MM.1S (cell line): ENCODE data around the gene RBM42.

Experiments
- DNase-seq: peaks from one replicate; pipeline ENCODE4 v3.0.0-alpha.2; 2015
- H2AFZ ChIP-seq: fragments of 300-600 bp; sonication (generic); 2 replicates; pipeline ENCODE4 v1.6.0; 2016; ENCODE audit warnings: antibody characterized with exemption, low read length
- H3F3A ChIP-seq: fragments of 300-600 bp; sonication (generic); 2 replicates; pipeline ENCODE4 v1.6.1; 2016; ENCODE audit warnings: mild to moderate bottlenecking, antibody characterized with exemption, low read length, moderate library complexity, mixed read lengths; ENCODE audit not compliant: insufficient read depth
- H3K27ac ChIP-seq: fragments of 300-600 bp; sonication (generic); 2 replicates; pipeline ENCODE4 v1.5.1; 2016; ENCODE audit warnings: mild to moderate bottlenecking, low read length
- H3K27me3 ChIP-seq: fragments of 300-600 bp; sonication (generic); replicated peaks from 2 replicates; pipeline ENCODE4 v1.6.0; 2016; ENCODE audit warnings: low read length; ENCODE audit not compliant: insufficient read depth
- H3K36me3 ChIP-seq: fragments of 300-600 bp; sonication (generic); replicated peaks from 2 replicates; pipeline ENCODE4 v1.6.1; 2016; ENCODE audit warnings: mild to moderate bottlenecking, low read length, mixed read lengths; ENCODE audit not compliant: insufficient read depth
- H3K4me1 ChIP-seq: fragments of 300-600 bp; sonication (generic); 2 replicates; pipeline ENCODE4 v1.6.1; 2016; ENCODE audit warnings: low read length, mixed read lengths
- H3K4me2 ChIP-seq: fragments of 300-600 bp; sonication (generic); 2 replicates; pipeline ENCODE4 v1.6.0; 2016; ENCODE audit warnings: low read depth, low read length
- H3K4me3 ChIP-seq: fragments of 300-600 bp; sonication (generic); 2 replicates; pipeline ENCODE4 v1.5.1; 2016; ENCODE audit warnings: low read length, mixed read lengths
- H3K79me2 ChIP-seq: fragments of 300-600 bp; sonication (generic); 2 replicates; pipeline ENCODE4 v1.6.1; 2016; ENCODE audit warnings: mixed run types, low read length, mixed read lengths
- H3K9ac ChIP-seq: fragments of 300-600 bp; sonication (generic); 2 replicates; pipeline ENCODE4 v1.6.1; 2016; ENCODE audit warnings: low read length, mixed read lengths
- H3K9me2 ChIP-seq: fragments of 300-600 bp; sonication (generic); replicated peaks from 2 replicates; pipeline ENCODE4 v1.6.1; 2016; ENCODE audit warnings: mild to moderate bottlenecking, low read length, mixed read lengths; ENCODE audit not compliant: insufficient read depth
- H3K9me3 ChIP-seq: fragments of 300-600 bp; sonication (generic); replicated peaks from 2 replicates; pipeline ENCODE4 v1.6.1; 2016; ENCODE audit warnings: mild to moderate bottlenecking, low read length, mixed read lengths; ENCODE audit not compliant: insufficient read depth
- H4K20me1 ChIP-seq: fragments of 300-600 bp; sonication (generic); 2 replicates; pipeline ENCODE4 v1.6.1; 2016; ENCODE audit warnings: mild to moderate bottlenecking, low read length, moderate library complexity, mixed read lengths; ENCODE audit not compliant: insufficient read depth
- EZH2 ChIP-seq: fragments of 300-600 bp; sonication (generic); optimal IDR thresholded peaks from 2 replicates; pipeline ENCODE3; 2017; ENCODE audit warnings: low read depth, mild to moderate bottlenecking, antibody characterized with exemption, low read length, mixed read lengths
- EZH2phosphoT487 ChIP-seq: fragments of 300-600 bp; sonication (generic); IDR thresholded peaks from 2 replicates; pipeline ENCODE4 v1.6.1; 2018; ENCODE audit warnings: antibody characterized with exemption, low read length
- TF ChIP-seq, protein P1 (sequence below): fragments of 300-600 bp; sonication (generic); IDR thresholded peaks from 2 replicates; pipeline ENCODE4 v1.5.1; 2016; ENCODE audit warnings: antibody characterized with exemption, low read length, mixed read lengths

Gene RBM42, protein sequence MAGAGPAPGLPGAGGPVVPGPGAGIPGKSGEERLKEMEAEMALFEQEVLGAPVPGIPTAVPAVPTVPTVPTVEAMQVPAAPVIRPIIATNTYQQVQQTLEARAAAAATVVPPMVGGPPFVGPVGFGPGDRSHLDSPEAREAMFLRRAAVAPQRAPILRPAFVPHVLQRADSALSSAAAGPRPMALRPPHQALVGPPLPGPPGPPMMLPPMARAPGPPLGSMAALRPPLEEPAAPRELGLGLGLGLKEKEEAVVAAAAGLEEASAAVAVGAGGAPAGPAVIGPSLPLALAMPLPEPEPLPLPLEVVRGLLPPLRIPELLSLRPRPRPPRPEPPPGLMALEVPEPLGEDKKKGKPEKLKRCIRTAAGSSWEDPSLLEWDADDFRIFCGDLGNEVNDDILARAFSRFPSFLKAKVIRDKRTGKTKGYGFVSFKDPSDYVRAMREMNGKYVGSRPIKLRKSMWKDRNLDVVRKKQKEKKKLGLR

DNA sequence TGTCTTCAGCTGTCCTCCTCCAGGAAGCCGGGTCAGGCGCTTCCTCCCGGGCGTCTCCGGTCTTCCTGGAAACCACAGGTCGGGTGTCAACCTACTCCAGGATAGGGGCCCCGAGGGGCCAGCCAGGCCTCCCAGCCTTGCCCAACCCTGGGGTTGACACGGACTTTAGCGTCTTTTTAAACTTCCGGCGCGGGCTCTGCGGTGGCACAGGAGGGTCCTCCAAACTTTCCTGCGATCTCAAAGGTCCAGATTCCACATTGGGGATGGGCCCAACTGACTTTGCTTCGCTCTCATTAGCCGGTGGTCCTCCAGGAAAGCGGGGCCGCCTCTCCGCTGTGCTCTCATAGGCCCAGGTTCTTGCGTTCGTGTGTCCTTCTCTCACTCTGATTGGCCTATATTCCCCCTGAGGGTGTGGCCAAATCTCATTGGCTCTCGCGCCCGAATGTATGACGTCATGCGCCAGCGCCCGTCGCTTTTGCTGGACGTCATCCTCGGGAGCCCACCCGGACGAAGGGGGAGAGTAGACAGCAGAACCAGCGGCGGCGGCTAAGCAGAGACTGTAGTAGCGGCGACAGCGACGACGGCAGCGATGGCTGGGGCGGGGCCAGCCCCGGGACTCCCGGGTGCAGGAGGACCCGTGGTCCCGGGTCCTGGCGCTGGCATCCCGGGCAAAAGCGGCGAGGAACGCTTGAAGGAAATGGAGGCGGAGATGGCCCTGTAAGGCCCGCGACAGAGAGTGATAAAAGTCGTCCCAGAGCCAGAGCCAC, at the start of gene RBM42:
RBM42 (plus strand) TSS at position 472 of the 767 bp plus-strand sequence; CDS start at position 590, 118 bp downstream.
- TF ChIP-seq EZH2phosphoT487 (no peak), EZH2 (no peak)
- TF ChIP-seq, protein P1, sequence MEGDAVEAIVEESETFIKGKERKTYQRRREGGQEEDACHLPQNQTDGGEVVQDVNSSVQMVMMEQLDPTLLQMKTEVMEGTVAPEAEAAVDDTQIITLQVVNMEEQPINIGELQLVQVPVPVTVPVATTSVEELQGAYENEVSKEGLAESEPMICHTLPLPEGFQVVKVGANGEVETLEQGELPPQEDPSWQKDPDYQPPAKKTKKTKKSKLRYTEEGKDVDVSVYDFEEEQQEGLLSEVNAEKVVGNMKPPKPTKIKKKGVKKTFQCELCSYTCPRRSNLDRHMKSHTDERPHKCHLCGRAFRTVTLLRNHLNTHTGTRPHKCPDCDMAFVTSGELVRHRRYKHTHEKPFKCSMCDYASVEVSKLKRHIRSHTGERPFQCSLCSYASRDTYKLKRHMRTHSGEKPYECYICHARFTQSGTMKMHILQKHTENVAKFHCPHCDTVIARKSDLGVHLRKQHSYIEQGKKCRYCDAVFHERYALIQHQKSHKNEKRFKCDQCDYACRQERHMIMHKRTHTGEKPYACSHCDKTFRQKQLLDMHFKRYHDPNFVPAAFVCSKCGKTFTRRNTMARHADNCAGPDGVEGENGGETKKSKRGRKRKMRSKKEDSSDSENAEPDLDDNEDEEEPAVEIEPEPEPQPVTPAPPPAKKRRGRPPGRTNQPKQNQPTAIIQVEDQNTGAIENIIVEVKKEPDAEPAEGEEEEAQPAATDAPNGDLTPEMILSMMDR: no peak
- H3K4me3 ChIP-seq: peak within 1 kb of the TSS; percentile 93

DNA sequence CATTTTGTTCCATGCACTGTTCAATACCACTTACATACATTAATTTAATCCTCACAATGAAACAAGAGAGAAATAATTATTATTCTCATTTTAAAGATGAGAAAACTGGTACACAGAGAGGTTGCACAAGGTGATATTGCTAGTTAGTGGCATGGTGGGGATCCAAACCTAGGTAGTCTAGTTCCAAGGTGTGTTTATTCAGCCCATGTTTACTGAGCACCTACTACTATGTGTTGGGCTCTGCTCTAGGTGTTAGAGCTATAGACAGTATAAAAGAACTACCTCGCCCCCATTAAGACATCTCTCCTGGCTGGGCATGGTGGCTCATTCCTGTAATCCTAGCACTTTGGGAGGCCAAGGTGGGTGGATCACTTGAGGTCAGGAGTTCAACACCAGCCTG, 46.1 kb upstream of the RBM42 start:
- no peaks in the 10 kb centered on the region for H3K9me3 ChIP-seq
- H3K4me2 ChIP-seq: no peak overlapping the region
- H3K9me2 ChIP-seq: no peaks in the 10 kb centered on the region
- H3K36me3 ChIP-seq: no peaks in the 10 kb centered on the region
- H2AFZ ChIP-seq: no peak overlapping the region
- H3K27me3 ChIP-seq: peaks cover 64% of the 10 kb centered on the region
- H4K20me1 ChIP-seq: no peaks in the 10 kb centered on the region
- DNase-seq: no peak
- TF ChIP-seq, protein P1: no peak
- TF ChIP-seq EZH2phosphoT487 (no peak), EZH2 (no peak)
- H3K79me2 ChIP-seq: no peaks in the 10 kb centered on the region
- H3K4me1 ChIP-seq: peaks cover 9% of the 10 kb centered on the region
- H3K27ac ChIP-seq: no peak overlapping the region
- no peak overlapping the region for H3K9ac ChIP-seq
- H3K4me3 ChIP-seq: no peak overlapping the region
- H3F3A ChIP-seq: no peaks in the 10 kb centered on the region

More for the DNA sequence above, at the start of gene RBM42:
- Histone ChIP-seq H2AFZ (peak within 1 kb of the TSS; percentile 84), H3K27me3 (no peaks in the 10 kb centered on the region), H3K9me3 (no peaks in the 10 kb centered on the region), H3K4me2 (peak within 1 kb of the TSS; percentile 99), H3K27ac (peak within 1 kb of the TSS; percentile 51; the same call in 1 of the 2 replicates), H3K9me2 (no peaks in the 10 kb centered on the region), H3K4me1 (0 out of 2 replicates have a peak, but pooled peaks cover 3% of the 10 kb centered on the region), H3F3A (peaks cover 2% of the 10 kb centered on the region; the same call in 1 of the 2 replicates), H3K9ac (peak within 1 kb of the TSS; percentile 92), H4K20me1 (no peaks in the 10 kb centered on the region), H3K79me2 (peaks cover 17% of the 10 kb centered on the region), H3K36me3 (no peaks in the 10 kb centered on the region)
- DNase-seq: peak; percentile 98

DNA sequence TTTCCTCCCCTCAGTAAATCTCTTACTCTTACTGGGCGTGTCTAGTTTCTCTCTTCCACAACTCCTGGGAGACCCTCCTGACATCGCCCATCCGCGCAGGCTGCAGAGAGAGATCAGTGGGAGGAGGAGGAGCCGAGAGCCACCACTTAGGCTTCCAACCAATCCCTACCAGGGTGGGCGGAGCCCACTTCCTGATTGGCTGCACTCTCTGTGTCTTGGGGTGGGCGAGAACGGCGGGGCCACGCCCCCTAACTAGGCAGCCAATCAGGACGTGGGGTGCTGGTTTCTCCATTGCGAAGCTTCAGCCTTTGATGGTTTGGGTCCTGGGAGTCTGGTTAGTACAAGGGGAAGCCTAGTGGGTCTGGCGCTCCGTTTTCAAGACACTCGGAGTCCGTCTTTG, 43.0 kb upstream of the RBM42 start, which contains the start of gene PMIS2:
PMIS2 (plus strand) TSS at position 326 of the 400 bp plus-strand sequence. CDS start 87 bp downstream, outside the sequence.
- H3K9me3 ChIP-seq: no peaks in the 10 kb centered on the region
- no peaks in the 10 kb centered on the region for H3K9me2 ChIP-seq
- no peak within 1 kb of the TSS for H3K4me3 ChIP-seq
- no peaks in the 10 kb centered on the region for H3K79me2 ChIP-seq
- H2AFZ ChIP-seq: no peak within 1 kb of the TSS
- no peak within 1 kb of the TSS for H3K4me2 ChIP-seq
- H3K27ac ChIP-seq: no peak within 1 kb of the TSS
- TF ChIP-seq, protein P1: no peak
- no peak for TF ChIP-seq EZH2
- TF ChIP-seq EZH2phosphoT487: no peak
- no peaks in the 10 kb centered on the region for H3K36me3 ChIP-seq
- H3K4me1 ChIP-seq: no peaks in the 10 kb centered on the region
- no peak within 1 kb of the TSS for H3K9ac ChIP-seq
- H3K27me3 ChIP-seq: peaks cover 84% of the 10 kb centered on the region
- H3F3A ChIP-seq: no peaks in the 10 kb centered on the region
- no peaks in the 10 kb centered on the region for H4K20me1 ChIP-seq
- DNase-seq: no peak
